Gastroesophageal sphincter (tissue), 4 donors: ENCODE results near the gene LACC1. TPM values are rescaled to one million over a fixed set of nuclear protein-coding genes. Genes with fewer than 3 reads are reported as not detected.

Source experiments
- ATAC-seq: fragments of 150-250 bp; one replicate; pipeline ENCODE4 v1.9.1; 2016; ENCODE audit warnings: mild to moderate bottlenecking, moderate library complexity
- H3K27ac ChIP-seq, 4 donors: fragments of 200-600 bp; sonication (generic) in 3 of 4; 1 replicate in 3 of 4; 2 replicates in 1 of 4; pipeline ENCODE4 v1.5.1; 2016 to 2019
- H3K27me3 ChIP-seq: fragments of 200-600 bp; sonication (generic); one replicate; pipeline ENCODE4 v1.5.1; 2019
- H3K36me3 ChIP-seq, 2 donors: fragments of 200-600 bp; sonication (generic); one replicate each; pipeline ENCODE4 v1.5.1; 2019; ENCODE audit warnings: control low read depth in 1 of 2
- H3K4me1 ChIP-seq, 3 donors: fragments of 200-600 bp; sonication (generic); 1 replicate in 2 of 3; 2 replicates in 1 of 3; pipeline ENCODE4 v1.5.1; 2016 to 2019; ENCODE audit warnings: control low read depth in 2 of 3
- H3K4me3 ChIP-seq, 2 donors: fragments of 200-600 bp; sonication (generic); one replicate each; pipeline ENCODE4 v1.5.1; 2019; ENCODE audit warnings: mild to moderate bottlenecking in 1 of 2, moderate library complexity in 1 of 2
- H3K9me3 ChIP-seq, 3 donors: fragments of 200-600 bp; sonication (generic); one replicate each; pipeline ENCODE4 v1.5.1; 2017 to 2019; ENCODE audit warnings: control low read depth in 2 of 3
- CTCF ChIP-seq, 4 experiments: fragments of 200-600 bp in 2 of 4; fragments of 450-650 bp in 2 of 4; sonication (generic) in 1 of 4; IDR thresholded peaks; one replicate each; pipeline ENCODE4 v1.5.1; 2017 to 2019; ENCODE audit warnings: antibody characterized with exemption in 4 of 4, mild to moderate bottlenecking in 2 of 4, moderate library complexity in 2 of 4
- EP300 ChIP-seq: sonication (generic); formaldehyde crosslinking; IDR thresholded peaks from one replicate; pipeline ENCODE4 v1.6.1; 2017; ENCODE audit warnings: antibody characterized with exemption, mild to moderate bottlenecking
- POLR2A ChIP-seq, 2 donors: fragments of 450-650 bp; IDR thresholded peaks; one replicate each; pipeline ENCODE4 v1.6.1; 2017; ENCODE audit warnings: antibody characterized with exemption in 2 of 2, mild to moderate bottlenecking in 2 of 2, moderate library complexity in 1 of 2
- POLR2AphosphoS5 ChIP-seq: sonication (generic); formaldehyde crosslinking; IDR thresholded peaks from one replicate; pipeline ENCODE4 v1.6.1; 2017; ENCODE audit warnings: antibody characterized with exemption
- WGBS, 2 donors: methylation state at CpG; one replicate each; pipeline ENCODE4 v1.1.5; 2018; ENCODE audit warnings: low coverage in 1 of 2; 5-methylcytosine and 5-hydroxymethylcytosine counted together
- total RNA-seq, 4 donors: library from RNA; depleted of rRNA; stranded (reverse); fragments of >200 nt; gene quantifications; one replicate each; pipeline ENCODE4 v1.1.0, GENCODE V29; 2016

The LACC1 gene
- total RNA-seq, 4 donors from 2014 or later = 3.8 to 12.3 (median 6.6) TPM

- no peak for ATAC-seq
- peaks cover 0 to 22% (median 0%) of the 10 kb centered on the region in 3 donors for H3K9me3 ChIP-seq
- no peaks in the 10 kb centered on the region for H3K4me1 ChIP-seq
- no peak overlapping the region for H3K4me3 ChIP-seq
- WGBS, 2 donors = 83 to 86% methylated on average over 3 of the region's 3 CpGs
- peaks cover 0 to 9% of the 10 kb centered on the region in 2 donors for H3K36me3 ChIP-seq
- TF ChIP-seq CTCF (IDR thresholded peaks at IDR 0.05) (no peak), EP300 (no peak), POLR2AphosphoS5 (no peak), POLR2A (IDR thresholded peaks at IDR 0.05) (no peak)
- H3K27me3 ChIP-seq = no peaks in the 10 kb centered on the region
- H3K27ac ChIP-seq = no peak overlapping the region
Measured at GRCh38 chr13:43846496-43847158, 33.1 kb upstream of the LACC1 start.

GRCh38 chr13:43848001-43848649, 31.6 kb upstream of the LACC1 start:
- Histone ChIP-seq H3K4me3 (no peak overlapping the region), H3K9me3 (peaks cover 0 to 37% (median 0%) of the 10 kb centered on the region in 3 donors), H3K27me3 (no peaks in the 10 kb centered on the region), H3K36me3 (peaks cover 0 to 13% of the 10 kb centered on the region in 2 donors), H3K27ac (no peak overlapping the region), H3K4me1 (no peaks in the 10 kb centered on the region)
- TF ChIP-seq CTCF (IDR thresholded peaks at IDR 0.05) (no peak), POLR2A (IDR thresholded peaks at IDR 0.05) (no peak), POLR2AphosphoS5 (no peak), EP300 (no peak)
- no peak for ATAC-seq
- WGBS, 2 donors = 100% methylated on average over 1 of the region's 1 CpG

GRCh38 chr13:43850873-43851272, 28.8 kb upstream of the LACC1 start:
- peaks cover 0 to 57% (median 0%) of the 10 kb centered on the region in 3 donors for H3K9me3 ChIP-seq
- no peak overlapping the region for H3K27ac ChIP-seq
- no peak overlapping the region for H3K4me3 ChIP-seq
- no peaks in the 10 kb centered on the region for H3K27me3 ChIP-seq
- no peaks in the 10 kb centered on the region for H3K4me1 ChIP-seq
- 86 to 87% methylated on average over 1 of the region's 1 CpG for WGBS, 2 donors
- peaks cover 0 to 13% of the 10 kb centered on the region in 2 donors for H3K36me3 ChIP-seq
- ATAC-seq = no peak
- TF ChIP-seq EP300 (no peak), POLR2AphosphoS5 (no peak), POLR2A (IDR thresholded peaks at IDR 0.05) (no peak), CTCF (IDR thresholded peaks at IDR 0.05) (no peak)

GRCh38 chr13:43852923-43853404, 26.7 kb upstream of the LACC1 start:
- Histone ChIP-seq H3K36me3 (peaks cover 0 to 13% of the 10 kb centered on the region in 2 donors), H3K4me3 (no peak overlapping the region), H3K27me3 (no peaks in the 10 kb centered on the region), H3K27ac (no peak overlapping the region), H3K9me3 (peaks cover 0 to 57% (median 0%) of the 10 kb centered on the region in 3 donors), H3K4me1 (no peaks in the 10 kb centered on the region)
- 100% methylated on average over 1 of the region's 1 CpG for WGBS, 2 donors
- no peak for TF ChIP-seq POLR2AphosphoS5
- no peak for TF ChIP-seq EP300
- no peak for TF ChIP-seq POLR2A (IDR thresholded peaks at IDR 0.05)
- TF ChIP-seq CTCF (IDR thresholded peaks at IDR 0.05) = no peak
- no peak for ATAC-seq
